Nephron (organoid): Measurements from ENCODE around the gene AIFM2.

Source experiments
- H3K27ac Mint-ChIP-seq, 3 experiments: 2 replicates each; pipeline ENCODE4 v1.8.0; 2020; ENCODE audit warnings: mixed read lengths in 3 of 3, mild to moderate bottlenecking in 2 of 3, moderate library complexity in 1 of 3
- H3K27me3 Mint-ChIP-seq: 2 replicates; pipeline ENCODE4 v1.8.0; 2021; ENCODE audit warnings: low read depth, mild to moderate bottlenecking, moderate library complexity, mixed read lengths
- H3K36me3 Mint-ChIP-seq: 2 replicates; pipeline ENCODE4 v1.8.0; 2020; ENCODE audit warnings: low read depth, mixed read lengths
- H3K4me1 Mint-ChIP-seq: 2 replicates; pipeline ENCODE4 v1.8.0; 2020; ENCODE audit warnings: mixed read lengths
- H3K4me3 Mint-ChIP-seq, 3 experiments: 2 replicates each; pipeline ENCODE4 v1.8.0; 2020; ENCODE audit warnings: mild to moderate bottlenecking in 3 of 3, mixed read lengths in 3 of 3, moderate library complexity in 2 of 3
- H3K9me3 Mint-ChIP-seq: 2 replicates; pipeline ENCODE4 v1.8.0; 2020; ENCODE audit warnings: mixed read lengths
- TF ChIP-seq, protein P1 (sequence below), 3 experiments: fragments of 200-600 bp; sonication (generic); IDR thresholded peaks; one replicate each; pipeline ENCODE4 v1.5.0; 2021; ENCODE audit warnings: antibody characterized with exemption in 3 of 3; ENCODE audit not compliant: unreplicated experiment in 3 of 3

Gene AIFM2

DNA sequence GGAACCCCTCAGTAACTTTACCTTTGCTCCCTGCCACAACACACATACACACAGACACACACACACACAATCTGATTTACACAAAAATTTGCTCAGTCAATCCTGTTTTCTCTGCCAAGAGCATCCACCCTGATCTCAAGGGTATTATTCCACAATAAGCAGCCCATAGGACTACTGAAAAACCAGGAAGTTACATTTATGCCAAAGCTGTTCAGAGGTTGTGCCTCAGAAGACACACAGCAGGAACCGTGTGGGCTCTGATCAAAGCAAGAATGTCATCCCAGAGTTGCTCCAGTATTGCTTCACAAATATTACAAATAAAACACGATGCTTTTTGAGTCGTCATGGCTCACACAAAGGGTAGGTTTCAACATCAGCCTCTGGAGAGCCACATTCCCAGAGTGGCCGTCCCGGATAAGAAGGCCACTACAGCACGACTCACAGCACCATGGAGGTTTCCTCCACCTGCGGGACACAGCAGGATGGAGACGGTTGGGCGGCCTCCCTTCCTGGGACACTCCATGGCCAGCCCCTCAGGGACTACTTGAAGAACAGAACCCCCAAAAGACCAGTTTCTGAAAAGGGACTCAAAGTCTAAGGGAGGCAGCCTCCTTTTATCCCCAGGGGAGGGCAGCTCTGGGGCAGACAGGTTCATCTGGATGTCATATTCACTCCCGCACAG is 1.6 kb downstream of the AIFM2 start:
- Mint-ChIP-seq H3K27ac (peak overlapping the region in 2 of 3 experiments; percentile 0 to 35), H3K4me1 (peaks cover 6% of the 10 kb centered on the region), H3K27me3 (peaks cover 37% of the 10 kb centered on the region), H3K4me3 (peak overlapping the region; percentile 15 to 34 (median 18)), H3K9me3 (no peaks in the 10 kb centered on the region), H3K36me3 (peaks cover 6% of the 10 kb centered on the region)
- TF ChIP-seq, protein P1, sequence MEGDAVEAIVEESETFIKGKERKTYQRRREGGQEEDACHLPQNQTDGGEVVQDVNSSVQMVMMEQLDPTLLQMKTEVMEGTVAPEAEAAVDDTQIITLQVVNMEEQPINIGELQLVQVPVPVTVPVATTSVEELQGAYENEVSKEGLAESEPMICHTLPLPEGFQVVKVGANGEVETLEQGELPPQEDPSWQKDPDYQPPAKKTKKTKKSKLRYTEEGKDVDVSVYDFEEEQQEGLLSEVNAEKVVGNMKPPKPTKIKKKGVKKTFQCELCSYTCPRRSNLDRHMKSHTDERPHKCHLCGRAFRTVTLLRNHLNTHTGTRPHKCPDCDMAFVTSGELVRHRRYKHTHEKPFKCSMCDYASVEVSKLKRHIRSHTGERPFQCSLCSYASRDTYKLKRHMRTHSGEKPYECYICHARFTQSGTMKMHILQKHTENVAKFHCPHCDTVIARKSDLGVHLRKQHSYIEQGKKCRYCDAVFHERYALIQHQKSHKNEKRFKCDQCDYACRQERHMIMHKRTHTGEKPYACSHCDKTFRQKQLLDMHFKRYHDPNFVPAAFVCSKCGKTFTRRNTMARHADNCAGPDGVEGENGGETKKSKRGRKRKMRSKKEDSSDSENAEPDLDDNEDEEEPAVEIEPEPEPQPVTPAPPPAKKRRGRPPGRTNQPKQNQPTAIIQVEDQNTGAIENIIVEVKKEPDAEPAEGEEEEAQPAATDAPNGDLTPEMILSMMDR (IDR thresholded peaks at IDR 0.05; ENCODE audit: unreplicated experiment in 3 of 3) = no peak

- Mint-ChIP-seq H3K36me3 (no peaks in the 10 kb centered on the region), H3K27me3 (peaks cover 17% of the 10 kb centered on the region), H3K4me3 (no peak overlapping the region), H3K9me3 (no peaks in the 10 kb centered on the region), H3K27ac (no peak overlapping the region), H3K4me1 (no peaks in the 10 kb centered on the region)
- TF ChIP-seq, protein P1 (IDR thresholded peaks at IDR 0.05; ENCODE audit: unreplicated experiment in 3 of 3) = no peak
These were observed 5.8 kb downstream of the AIFM2 start for GRCh38 chr10:70126700-70127395.

DNA sequence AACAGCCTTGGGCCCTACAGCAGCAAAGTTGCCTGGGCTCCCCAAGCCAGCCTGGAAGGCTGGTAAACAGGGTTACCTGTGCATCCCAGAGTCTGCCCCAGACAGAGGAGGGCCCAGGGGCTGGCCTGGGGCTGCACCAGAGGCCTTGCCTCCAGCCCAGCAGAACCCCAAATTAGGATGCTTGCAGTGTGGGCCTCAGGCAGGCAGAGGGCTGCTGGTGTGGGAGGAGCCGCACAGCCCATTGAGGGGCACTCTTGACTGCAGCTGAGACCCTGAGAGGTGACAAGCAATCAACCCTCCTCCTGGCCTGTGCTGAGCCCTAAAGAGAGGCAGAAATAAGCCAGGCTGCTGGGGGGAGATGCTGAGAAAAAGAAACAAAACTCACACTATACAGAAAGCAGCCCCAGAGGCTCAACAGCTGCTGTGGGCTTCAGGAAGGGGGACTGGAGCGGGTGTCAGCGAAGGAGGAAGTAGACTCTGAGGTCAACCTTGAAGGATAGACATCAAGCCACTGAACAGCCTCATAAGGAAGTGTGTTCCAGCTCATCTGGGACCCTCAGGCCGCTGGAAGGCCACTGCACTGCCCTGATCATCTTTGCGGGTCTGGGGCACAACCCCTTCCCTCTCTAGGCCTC is 6.6 kb downstream of the AIFM2 start:
- TF ChIP-seq, protein P1 (IDR thresholded peaks at IDR 0.05; ENCODE audit: unreplicated experiment in 3 of 3) = no peak
- H3K4me3 Mint-ChIP-seq = no peak overlapping the region
- no peak overlapping the region for H3K27ac Mint-ChIP-seq
- no peaks in the 10 kb centered on the region for H3K4me1 Mint-ChIP-seq
- peaks cover 11% of the 10 kb centered on the region for H3K27me3 Mint-ChIP-seq
- no peaks in the 10 kb centered on the region for H3K9me3 Mint-ChIP-seq
- H3K36me3 Mint-ChIP-seq = no peaks in the 10 kb centered on the region

DNA sequence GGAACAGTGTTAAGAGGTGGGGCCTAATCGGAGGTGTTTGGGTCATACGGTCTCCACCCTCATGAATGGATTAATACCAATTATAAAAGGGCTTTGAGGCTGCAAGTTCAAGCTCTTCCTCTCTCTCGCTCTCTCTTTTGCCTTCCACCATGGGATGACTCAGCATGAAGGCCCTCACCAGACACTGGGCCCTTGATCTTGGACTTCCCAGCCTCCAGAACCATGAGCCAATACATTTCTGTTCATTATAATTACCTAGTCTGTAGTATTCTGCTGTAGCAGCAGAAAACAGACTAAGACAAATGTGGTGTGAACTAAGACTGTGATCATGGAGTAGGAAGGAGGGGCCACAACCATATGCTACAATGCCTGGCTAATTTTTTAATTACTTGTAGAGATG is 7.7 kb downstream of the AIFM2 start:
- H3K4me3 Mint-ChIP-seq = no peak overlapping the region
- H3K27me3 Mint-ChIP-seq = peaks cover 3% of the 10 kb centered on the region
- H3K36me3 Mint-ChIP-seq = no peaks in the 10 kb centered on the region
- H3K27ac Mint-ChIP-seq = no peak overlapping the region
- no peaks in the 10 kb centered on the region for H3K4me1 Mint-ChIP-seq
- TF ChIP-seq, protein P1 (IDR thresholded peaks at IDR 0.05; ENCODE audit: unreplicated experiment in 3 of 3) = no peak
- no peaks in the 10 kb centered on the region for H3K9me3 Mint-ChIP-seq

DNA sequence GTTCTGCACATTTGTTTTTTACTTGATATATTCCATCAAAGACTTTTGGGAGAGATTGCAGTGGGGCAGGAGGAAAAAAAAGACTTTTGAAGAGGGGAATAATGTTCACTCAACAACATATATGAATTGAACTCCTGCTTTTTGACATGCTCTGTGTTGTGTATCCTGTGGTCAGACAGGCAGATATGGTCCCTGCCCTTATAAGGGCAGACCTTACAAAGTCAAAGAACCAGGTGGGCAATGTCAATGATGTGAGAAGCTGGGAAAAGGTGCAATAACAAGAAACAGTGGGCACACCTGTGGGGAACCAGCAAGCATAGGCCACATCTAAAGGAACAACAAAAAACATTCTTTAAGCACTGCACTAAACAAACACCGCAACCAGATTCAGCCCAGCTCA is 8.2 kb downstream of the AIFM2 start:
- Mint-ChIP-seq H3K27me3 (peaks cover 3% of the 10 kb centered on the region), H3K9me3 (no peaks in the 10 kb centered on the region), H3K27ac (no peak overlapping the region), H3K4me3 (no peak overlapping the region), H3K4me1 (no peaks in the 10 kb centered on the region), H3K36me3 (no peaks in the 10 kb centered on the region)
- TF ChIP-seq, protein P1 (IDR thresholded peaks at IDR 0.05; ENCODE audit: unreplicated experiment in 3 of 3) = no peak
